IPS-15b (cell line): ENCODE data around the gene SDK1.

ENCODE experiments used
- H3K27me3 ChIP-seq: one replicate; pipeline ENCODE4 v1.6.1; 2013; ENCODE audit warnings: low read length; ENCODE audit not compliant: control insufficient read depth, insufficient read depth
- H3K36me3 ChIP-seq: one replicate; pipeline ENCODE4 v1.6.1; 2013; ENCODE audit warnings: low read length; ENCODE audit not compliant: control insufficient read depth, insufficient read depth
- H3K4me1 ChIP-seq: one replicate; pipeline ENCODE4 v1.6.1; 2013; ENCODE audit warnings: mild to moderate bottlenecking, low read length; ENCODE audit not compliant: control insufficient read depth, insufficient read depth
- H3K4me3 ChIP-seq: one replicate; pipeline ENCODE4 v1.5.1; 2013; ENCODE audit warnings: low read depth, low read length
- H3K9ac ChIP-seq: one replicate; pipeline ENCODE4 v1.6.1; 2013; ENCODE audit warnings: low read depth, mild to moderate bottlenecking, low read length
- H3K9me3 ChIP-seq: one replicate; pipeline ENCODE4 v1.6.1; 2013; ENCODE audit warnings: mild to moderate bottlenecking, low read length; ENCODE audit not compliant: control insufficient read depth, insufficient read depth

The SDK1 gene

DNA sequence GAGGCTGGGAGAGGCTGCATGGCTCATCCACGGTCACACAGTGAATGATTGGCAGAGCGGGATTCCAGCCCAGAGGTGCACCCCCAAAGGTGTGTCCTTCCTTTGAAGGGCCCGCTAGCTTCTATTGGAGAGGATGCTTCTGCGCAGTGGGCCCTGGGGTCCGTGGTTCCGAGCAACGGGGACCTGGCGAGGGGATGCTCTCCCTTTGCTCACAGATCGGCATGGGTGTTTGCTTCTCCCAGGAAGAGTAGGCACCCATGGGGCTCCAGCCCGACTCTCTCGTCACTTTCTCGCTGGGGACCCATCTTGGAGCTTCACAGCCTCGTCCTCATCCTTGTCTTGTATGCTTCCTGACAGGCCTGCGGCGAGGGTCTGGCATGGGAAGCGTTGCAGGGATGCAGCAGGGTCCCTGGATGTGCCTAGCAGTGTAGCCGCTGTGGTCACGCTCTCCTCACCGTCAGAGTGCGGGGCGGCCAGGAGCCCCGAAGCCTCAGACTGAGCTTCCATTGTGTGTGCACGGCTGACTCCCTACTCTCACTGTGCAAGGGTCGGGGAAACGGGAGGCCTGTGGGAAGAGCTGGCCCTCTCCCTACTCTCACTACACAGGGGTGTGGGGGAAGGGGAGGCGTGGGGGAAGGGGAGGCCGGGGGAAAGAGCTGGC, 842.6 kb downstream of the SDK1 start:
- Histone ChIP-seq H3K4me3 (no peak overlapping the region), H3K9me3 (no peaks in the 10 kb centered on the region), H3K9ac (no peak overlapping the region), H3K36me3 (no peaks in the 10 kb centered on the region), H3K4me1 (peaks cover 3% of the 10 kb centered on the region), H3K27me3 (no peaks in the 10 kb centered on the region)

DNA sequence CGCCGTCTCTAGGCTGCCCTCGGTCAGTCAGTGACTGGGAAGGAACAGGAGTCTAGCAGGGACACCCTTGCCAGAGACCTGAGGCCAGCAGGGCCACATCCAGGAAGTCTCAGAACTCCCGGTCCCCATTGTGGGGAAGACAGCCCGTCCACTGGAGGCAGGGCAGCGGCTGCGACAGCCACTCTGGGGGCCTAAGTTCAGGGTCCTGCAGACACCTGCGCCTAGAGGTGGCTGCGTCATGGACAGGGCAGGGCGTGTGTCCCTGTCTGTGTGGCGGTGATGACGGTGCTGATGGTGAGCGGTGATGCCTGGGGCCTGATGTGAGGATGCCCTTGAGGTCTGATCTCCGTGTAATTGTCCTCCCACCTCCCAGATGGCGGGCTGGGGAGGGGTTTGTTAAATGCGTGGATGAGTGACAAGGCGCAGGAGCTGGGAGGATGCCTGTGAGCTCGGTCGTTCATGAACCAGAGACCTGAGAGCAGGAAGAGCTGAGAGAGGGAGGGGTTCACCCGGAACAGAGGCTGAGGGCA, 843.2 kb downstream of the SDK1 start:
- Histone ChIP-seq H3K36me3 (no peaks in the 10 kb centered on the region), H3K9me3 (no peaks in the 10 kb centered on the region), H3K27me3 (no peaks in the 10 kb centered on the region), H3K9ac (no peak overlapping the region), H3K4me1 (peaks cover 3% of the 10 kb centered on the region), H3K4me3 (no peak overlapping the region)

DNA sequence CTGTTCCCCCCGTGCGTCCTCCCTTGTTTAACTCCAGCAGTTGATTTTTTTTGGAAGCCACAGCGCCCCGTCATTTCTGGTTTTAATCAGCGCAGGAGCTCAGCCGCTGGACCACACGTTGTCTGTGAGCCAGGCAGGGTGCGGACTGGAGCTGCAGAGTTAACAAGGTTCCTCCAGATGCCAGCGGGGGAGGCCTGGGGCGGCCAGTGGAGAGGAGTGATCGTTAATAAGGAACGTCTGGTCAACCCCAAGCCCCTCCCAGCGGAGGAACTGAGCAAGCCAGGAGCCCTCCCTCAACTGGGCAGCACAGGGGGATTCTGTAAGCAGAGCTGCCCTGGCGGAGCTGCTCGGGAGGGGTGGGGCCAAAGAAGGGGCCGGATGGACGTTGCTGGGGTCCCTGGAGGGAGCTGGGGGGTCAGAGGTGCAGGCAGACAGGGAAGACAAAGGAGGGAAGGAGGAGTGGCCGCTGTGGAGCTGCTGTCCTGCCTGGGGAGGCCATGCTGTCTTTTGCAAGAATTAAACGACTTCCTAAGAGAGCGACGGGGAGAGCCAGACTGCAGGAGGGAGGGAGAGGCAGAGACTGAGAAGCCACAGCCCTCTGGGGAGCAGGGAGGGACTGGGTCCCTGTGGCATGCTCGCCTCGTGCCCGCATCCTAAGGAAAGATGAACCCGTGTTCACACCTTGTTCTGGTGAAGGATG, 843.9 kb downstream of the SDK1 start:
- Histone ChIP-seq H3K9ac (no peak overlapping the region), H3K27me3 (no peaks in the 10 kb centered on the region), H3K36me3 (no peaks in the 10 kb centered on the region), H3K9me3 (no peaks in the 10 kb centered on the region), H3K4me3 (no peak overlapping the region), H3K4me1 (peaks cover 3% of the 10 kb centered on the region)

DNA sequence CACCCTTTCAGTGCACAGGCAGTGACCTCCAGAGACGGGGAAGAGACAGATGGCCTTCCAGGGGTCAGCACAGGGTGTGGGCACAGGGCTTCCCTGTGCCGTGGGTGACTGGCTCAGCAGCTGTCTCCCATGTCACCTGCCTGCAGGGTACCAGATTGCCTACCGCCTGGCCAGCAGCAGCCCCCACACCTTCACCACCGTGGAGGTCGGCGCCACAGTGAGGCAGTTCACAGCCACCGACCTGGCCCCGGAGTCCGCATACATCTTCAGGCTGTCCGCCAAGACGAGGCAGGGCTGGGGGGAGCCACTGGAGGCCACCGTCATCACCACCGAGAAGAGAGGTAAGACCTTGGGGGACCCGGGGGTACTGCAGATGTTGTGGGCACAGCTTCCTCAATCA, 844.5 kb downstream of the SDK1 start:
- no peak overlapping the region for H3K4me3 ChIP-seq
- no peaks in the 10 kb centered on the region for H3K27me3 ChIP-seq
- H3K9ac ChIP-seq = no peak overlapping the region
- H3K4me1 ChIP-seq = peaks cover 3% of the 10 kb centered on the region
- H3K9me3 ChIP-seq = no peaks in the 10 kb centered on the region
- no peaks in the 10 kb centered on the region for H3K36me3 ChIP-seq

DNA sequence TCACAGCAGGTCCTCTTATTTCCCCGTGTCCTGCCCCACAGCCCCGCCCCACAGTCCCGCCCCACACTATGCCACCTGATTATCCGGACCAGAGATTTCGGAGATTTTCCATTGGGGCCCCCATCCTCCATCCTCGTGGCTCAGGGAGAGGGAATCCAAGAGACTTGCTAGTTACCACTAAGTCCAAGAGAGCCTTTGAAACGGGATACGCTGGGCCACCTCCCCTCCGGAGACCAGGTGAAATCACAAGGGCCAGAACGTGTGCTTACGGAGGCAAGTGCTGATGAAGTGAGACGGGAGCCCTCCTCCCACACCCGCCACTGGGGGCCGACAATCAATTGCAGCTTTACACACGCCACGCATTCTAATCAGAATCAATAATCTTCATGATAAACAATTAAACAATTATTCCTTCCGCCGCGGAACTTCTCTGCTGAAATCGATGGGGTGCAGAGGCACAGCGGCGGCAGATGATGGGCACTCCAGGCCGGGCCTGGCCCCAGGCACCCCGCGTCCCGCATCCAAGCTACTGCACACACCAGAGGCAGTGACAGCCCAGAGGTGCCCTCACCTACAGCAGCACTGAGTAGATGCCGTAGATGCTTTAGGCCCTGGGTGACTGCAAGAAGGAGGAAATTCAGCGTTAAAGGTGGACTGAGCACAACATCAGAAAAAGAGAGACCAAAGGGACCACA, 847.0 kb downstream of the SDK1 start:
- Histone ChIP-seq H3K36me3 (no peaks in the 10 kb centered on the region), H3K4me3 (no peak overlapping the region), H3K9me3 (no peaks in the 10 kb centered on the region), H3K4me1 (peaks cover 3% of the 10 kb centered on the region), H3K9ac (no peak overlapping the region), H3K27me3 (no peaks in the 10 kb centered on the region)

DNA sequence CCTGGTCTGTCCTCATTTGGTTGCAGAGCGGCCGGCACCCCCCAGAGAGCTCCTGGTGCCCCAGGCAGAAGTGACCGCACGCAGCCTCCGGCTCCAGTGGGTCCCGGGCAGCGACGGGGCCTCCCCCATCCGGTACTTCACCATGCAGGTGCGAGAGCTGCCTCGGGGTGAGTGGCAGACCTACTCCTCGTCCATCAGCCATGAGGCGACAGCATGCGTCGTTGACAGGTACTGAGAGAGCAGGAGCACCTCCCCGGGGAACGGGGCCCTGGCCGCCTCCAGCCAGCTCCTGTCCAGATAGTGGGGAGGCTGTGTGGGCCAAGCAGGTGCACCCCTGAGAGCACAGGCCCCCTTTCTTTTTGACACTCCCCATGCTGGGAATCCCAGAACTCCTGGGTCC, 848.2 kb downstream of the SDK1 start:
- Histone ChIP-seq H3K9me3 (no peaks in the 10 kb centered on the region), H3K4me1 (peaks cover 3% of the 10 kb centered on the region), H3K9ac (no peak overlapping the region), H3K27me3 (no peaks in the 10 kb centered on the region), H3K36me3 (no peaks in the 10 kb centered on the region), H3K4me3 (no peak overlapping the region)

DNA sequence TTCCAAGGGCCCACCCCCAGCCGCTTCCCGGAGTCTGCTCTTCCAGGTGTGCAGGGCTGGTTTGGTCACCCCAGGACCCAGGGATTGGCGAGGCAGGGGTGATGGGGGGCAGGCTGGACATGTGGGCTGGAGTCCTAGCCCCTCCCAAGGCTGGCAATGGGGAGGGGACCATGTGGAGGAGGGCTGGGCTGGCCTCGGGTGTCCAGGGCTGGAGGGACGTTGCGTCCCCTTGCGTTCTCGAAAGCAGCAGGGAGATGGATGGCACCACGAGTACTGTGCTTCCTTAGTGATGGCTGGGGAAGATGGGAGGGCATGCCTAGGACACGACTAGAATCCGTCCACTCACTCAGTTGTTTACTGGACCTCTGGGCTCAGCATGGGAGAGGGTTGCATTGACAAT, 848.6 kb downstream of the SDK1 start:
- H3K36me3 ChIP-seq = no peaks in the 10 kb centered on the region
- peak overlapping the region; percentile 37 for H3K9ac ChIP-seq
- no peaks in the 10 kb centered on the region for H3K4me1 ChIP-seq
- H3K9me3 ChIP-seq = no peaks in the 10 kb centered on the region
- H3K4me3 ChIP-seq = no peak overlapping the region
- H3K27me3 ChIP-seq = no peaks in the 10 kb centered on the region

DNA sequence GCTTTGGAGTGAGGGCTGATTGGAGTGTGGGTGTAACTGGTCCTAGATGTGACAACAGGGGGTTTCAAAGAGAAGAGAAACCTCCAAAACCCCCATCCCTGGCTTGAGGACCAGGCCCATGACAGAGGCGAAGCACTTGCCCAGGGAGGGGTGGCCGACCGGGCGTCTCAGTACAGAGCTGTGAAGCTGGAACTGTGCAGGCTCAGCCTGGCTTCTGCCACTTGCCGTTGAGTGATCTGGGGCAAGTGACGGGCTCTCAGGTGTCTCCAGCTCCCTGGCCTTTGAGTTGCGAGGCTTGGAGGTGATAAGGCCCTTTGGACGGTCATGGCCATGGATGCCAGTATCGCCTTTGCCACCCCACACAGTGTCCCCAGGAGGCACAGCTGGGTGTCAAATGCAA, 849.7 kb downstream of the SDK1 start:
- Histone ChIP-seq H3K27me3 (no peaks in the 10 kb centered on the region), H3K9me3 (no peaks in the 10 kb centered on the region), H3K4me1 (no peaks in the 10 kb centered on the region), H3K4me3 (no peak overlapping the region), H3K36me3 (no peaks in the 10 kb centered on the region), H3K9ac (no peak overlapping the region)

DNA sequence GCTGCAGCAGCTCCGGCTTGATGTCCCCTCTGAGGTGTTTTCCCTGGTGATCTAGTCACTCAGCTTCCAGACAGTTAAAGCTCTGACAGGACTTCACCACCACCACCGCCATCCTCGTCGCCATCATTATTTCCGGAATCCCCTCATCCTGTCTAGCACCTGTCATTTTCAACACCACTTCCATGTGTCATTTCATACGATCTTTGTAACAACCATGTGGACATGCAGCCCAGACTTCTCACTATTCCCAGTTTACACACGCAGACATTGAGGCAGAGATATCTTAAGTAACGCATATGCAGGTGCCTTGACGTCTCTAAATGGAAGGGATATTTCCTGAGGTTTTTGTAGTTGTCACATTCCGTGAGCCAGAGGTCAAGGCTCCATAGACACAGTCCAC, 850.5 kb downstream of the SDK1 start:
- Histone ChIP-seq H3K4me1 (no peaks in the 10 kb centered on the region), H3K27me3 (no peaks in the 10 kb centered on the region), H3K9me3 (no peaks in the 10 kb centered on the region), H3K4me3 (no peak overlapping the region), H3K9ac (no peak overlapping the region), H3K36me3 (no peaks in the 10 kb centered on the region)

DNA sequence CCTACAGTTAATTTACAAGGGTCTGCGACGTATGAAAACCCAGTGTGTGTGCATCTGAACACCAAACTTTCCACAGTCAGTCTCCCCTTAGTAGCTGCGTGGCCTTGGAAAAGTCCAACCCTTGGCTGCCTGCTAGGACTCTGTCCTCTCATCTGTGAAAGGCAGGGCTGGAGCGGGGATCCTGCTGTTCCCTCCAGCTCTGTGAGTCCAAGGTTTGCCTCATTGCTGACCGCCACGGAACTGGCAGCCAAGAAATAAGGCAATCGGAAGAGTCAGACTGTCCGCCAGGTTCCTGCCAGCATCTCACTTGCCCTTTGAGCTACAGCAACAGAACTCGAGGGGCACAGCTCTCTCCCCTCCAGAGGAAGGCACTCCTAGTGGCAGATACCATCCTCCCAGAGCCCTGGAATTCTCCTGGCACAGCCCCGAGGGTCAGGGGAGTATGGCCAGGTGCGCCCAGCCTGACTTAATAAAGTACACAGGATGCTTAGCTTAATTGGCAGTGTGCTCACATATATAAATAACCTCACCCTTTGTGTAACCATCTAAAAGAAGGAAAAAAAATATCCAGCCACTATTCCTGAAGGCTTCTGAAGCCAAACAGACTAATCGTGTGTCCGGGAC, 851.0 kb downstream of the SDK1 start:
- Histone ChIP-seq H3K4me1 (no peaks in the 10 kb centered on the region), H3K27me3 (no peaks in the 10 kb centered on the region), H3K9me3 (no peaks in the 10 kb centered on the region)

DNA sequence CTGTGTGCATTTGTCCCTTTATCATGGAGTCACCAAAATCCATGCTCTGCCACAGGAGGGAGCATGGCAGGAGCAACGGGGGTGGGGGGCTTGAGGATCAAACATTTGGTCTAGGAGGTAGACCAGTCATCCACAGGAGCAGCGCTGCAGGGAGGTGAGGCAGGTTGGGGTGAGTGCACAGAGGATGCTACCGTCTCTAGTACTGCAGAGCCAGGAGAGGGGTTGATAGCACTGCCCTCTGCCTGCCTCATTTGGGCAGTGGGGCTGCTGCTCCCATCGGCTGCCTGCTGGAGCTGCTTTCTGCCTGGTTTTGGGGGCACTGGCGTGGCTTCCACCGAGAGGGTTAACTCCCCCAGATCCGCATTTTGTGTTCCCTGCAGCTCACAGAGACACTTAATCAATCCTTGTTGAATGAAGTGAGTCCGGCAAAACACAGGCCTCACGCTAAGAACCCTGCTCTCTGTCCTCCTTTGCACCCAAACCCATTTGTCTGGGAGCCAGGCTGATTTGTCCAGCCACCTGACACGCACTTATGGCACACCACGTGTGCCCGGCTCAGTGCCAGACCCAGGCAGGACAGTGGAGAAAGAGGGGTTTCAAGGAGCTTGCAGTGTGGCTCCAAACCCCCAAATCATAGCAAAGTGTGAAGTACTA, 854.0 kb downstream of the SDK1 start:
- no peaks in the 10 kb centered on the region for H3K27me3 ChIP-seq
- no peak overlapping the region for H3K9ac ChIP-seq
- H3K4me1 ChIP-seq = no peaks in the 10 kb centered on the region
- H3K9me3 ChIP-seq = no peaks in the 10 kb centered on the region
- no peaks in the 10 kb centered on the region for H3K36me3 ChIP-seq
- no peak overlapping the region for H3K4me3 ChIP-seq

More for the DNA sequence above, 851.0 kb downstream of the SDK1 start:
- H3K9ac ChIP-seq = no peak overlapping the region
- H3K4me3 ChIP-seq = no peak overlapping the region
- H3K36me3 ChIP-seq = no peaks in the 10 kb centered on the region
